GM18909 (cell line): ENCODE results near the gene TMEM131.
"Not testable (repeated sequence)": the region's sequence is repeated elsewhere in the genome, so short reads cannot be mapped to it uniquely, and the experiment has no call there.

Experiments
- ATAC-seq: cut with Tn5 transposase; IDR thresholded peaks from one replicate; pipeline ENCODE4 v1.9.1; 2021; ENCODE audit warnings: mild to moderate bottlenecking; ENCODE audit not compliant: unreplicated experiment, poor library complexity

Gene TMEM131

DNA sequence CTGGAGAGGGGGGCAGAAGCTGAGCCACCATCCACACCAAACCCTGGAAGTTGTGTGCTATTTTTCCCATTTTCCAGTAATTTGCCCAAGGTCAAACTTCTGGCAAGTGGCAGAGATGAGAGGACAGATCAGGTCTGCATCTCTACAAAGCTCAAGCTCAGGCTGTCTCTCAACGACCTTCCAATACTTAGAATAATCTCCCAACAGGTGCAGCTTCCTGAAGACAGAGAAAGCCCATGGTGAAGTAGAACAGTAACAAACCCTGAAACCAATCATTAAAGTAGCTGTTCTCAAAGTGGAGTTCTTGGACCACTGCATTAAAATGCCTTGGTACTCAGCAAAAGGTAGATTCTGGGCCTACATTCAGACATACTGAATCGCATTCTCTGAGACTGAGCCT, 37.6 kb downstream of the TMEM131 start:
- no peak for ATAC-seq

DNA sequence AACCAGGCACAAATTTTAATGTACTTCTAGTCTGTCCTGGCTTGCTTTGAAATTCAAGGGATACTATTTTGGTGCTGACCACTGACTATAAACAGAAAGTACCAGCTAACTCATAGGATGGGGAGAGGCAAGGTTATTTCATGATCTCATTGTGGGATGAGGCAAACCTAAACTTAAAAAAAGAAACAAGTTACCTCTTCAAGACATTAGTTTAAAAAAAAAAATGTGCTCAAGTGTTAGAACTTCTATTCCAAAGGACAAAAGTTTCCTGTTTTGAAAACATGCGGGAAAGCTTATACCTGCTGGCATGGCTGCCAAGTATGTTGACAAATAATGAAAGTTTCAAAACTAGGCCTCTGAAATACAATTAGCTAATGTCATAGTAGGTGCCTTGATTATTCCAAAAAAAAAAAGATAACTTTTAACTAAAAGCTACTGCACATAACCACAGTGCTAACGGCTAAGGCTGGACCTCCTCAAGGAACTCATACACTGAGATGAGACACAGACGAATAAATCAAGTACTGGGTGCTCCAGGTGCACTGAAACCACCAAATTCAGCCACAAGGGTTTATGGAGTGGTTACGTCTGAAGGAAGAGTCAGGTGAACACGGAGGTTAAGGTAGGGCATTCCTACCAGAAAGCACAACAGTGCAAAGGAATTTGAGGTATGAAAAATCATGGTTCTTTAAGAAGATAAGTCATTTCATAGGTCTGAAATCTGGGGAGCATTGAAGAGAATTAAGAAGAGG, 38.1 kb downstream of the TMEM131 start:
- ATAC-seq: no peak

DNA sequence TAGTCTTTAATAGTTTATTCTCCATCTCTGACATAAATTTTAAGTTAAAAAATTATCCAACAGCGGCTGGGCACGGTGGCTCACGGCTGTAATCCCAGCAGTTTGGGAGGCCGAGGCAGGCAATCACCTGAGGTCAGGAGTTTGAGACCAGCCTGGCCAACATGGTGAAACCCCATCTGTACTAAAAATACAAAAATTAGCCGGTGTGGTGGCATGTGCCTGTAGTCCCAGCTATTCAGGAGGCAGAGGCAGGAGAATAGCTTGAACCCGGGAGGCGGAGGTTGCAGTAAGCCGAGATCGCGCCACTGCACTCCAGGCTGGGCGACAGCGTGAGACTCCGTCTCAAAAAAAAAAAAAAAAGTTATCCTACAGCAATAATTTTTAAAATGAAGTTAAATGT, 39.0 kb downstream of the TMEM131 start:
- ATAC-seq: not testable (repeated sequence)

DNA sequence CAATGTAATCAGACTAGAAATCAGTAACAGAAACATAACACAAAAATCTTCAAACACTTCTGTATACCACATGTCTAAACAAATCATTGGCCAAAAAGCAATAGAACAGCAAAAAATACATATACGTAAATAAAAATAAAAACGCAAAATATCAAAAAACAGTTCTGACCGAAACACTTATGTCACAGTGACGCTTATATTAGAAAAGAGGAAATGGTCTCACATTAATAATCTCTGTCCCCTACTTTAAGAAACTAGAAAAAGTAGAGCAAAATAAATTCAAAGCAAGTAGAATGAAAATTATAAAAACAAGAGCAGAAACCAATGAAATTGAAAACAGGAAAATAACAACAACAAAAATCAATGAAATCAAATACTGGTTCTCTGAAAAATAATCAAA, 41.9 kb downstream of the TMEM131 start:
- ATAC-seq: no peak

DNA sequence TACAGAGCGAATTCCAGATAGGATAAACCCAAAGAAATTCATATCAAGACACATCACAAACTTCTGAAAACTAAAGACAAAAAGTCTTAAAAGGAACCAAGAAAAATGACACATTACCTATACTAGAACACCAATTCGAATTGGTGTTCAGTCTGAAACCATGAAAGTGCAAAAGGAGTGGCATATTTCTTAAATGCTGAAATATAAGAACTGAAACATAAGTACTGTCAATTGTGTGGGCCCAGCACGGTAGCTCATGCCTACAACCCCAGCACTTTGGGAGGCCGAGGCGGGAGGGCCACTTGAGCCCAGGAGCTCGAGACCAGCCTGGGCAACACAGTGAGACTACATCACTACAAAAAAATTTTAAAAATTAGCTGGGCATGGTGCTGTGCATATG, 43.4 kb downstream of the TMEM131 start:
- no peak for ATAC-seq

DNA sequence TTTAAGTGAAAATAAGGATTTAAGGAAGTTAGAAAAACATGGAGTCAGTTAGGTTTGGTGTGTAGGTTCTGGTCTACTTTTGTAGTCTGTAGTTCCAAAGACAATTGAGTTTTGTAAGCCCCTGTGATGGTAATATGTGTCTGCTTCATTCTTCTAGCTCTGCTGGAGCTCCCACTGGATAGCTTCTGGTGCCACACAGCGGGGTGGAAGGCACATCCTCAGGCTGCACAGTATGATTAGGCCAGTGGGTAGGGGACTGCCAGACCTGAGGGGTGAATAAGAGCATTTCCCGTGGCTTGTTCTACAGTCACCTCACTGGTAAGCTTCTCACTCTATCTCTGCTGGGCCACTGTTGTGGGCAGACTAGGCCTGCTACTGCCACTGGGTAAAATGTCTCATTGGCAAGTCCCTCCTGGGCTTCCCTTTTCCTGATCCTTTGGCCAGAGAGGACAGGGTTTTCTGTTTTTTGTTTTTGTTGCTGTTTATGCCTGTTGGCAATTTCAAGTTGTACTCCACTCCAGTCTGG, 44.5 kb downstream of the TMEM131 start:
- no peak for ATAC-seq

DNA sequence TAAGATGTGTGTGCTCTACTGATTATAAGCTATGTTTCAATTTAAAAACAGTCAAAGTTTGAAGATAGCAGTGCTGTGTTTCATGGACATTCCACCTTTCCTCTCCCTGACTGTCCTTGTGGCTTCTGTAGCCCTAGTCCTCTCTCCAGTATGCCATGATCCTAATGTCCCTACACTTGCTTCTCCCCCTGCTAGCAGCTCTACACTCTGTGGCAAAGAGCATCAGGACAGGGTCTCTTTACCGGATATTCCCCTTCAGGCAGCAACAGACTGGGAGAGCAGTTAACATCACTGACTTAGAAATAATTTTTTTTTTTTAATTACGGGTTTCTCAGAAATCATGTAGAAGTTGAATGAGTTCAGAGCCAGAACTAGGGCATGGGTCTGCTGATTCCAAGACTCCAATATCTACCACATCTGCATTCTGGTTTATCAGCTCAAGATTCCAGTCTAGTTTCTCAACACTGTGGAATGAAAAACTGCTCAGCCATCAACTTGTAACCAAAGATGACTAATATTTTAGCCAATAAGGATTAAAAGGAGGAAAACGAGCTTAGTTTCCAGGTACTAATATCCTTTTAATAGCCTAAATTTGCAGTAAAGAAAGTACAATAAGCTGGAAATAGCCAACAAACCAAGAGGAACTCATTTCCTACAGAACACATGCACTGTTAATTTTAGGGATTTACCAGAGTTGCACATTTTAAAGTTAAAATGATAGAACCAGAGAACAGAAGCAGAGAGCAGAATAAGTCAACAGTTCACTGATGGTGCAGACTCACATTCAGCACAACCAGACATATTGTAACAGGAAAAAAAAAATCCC, 45.2 kb downstream of the TMEM131 start:
- no peak for ATAC-seq

DNA sequence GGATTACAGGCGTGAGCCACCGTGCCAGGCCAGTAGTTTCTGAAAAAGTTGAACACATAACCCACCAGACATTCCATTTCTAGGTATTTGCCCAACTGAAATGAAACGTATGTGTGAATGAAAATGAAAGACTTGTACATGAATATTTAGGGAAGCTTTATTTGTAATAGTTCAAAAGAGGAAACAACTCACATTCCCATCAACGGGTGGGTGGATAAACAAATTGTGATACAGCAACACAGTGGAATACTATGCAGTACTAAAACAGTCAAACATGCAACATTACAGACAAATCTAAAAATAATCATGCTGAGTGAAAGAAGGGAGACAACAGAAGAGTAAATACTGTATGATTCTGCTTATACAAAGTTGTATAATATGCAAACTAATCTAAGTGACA, 46.8 kb downstream of the TMEM131 start:
- no peak for ATAC-seq

DNA sequence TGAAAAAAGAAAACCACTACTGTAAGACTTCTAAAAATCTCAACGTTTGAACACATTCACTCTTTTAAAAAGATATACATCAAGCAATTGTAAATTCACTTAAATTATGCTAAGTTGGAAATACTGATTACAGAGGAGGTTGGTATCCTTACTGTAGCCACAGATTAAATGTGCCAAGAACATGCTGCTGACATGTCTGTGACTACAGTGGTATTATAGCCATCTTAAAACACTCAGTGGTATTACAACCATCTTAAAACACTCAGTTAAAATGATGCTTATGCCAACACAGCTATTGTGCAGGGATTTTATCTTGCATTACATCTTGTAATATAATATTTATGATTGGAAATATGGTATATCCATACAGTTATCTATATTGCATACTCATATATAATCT, 50.0 kb downstream of the TMEM131 start:
- ATAC-seq: no peak

DNA sequence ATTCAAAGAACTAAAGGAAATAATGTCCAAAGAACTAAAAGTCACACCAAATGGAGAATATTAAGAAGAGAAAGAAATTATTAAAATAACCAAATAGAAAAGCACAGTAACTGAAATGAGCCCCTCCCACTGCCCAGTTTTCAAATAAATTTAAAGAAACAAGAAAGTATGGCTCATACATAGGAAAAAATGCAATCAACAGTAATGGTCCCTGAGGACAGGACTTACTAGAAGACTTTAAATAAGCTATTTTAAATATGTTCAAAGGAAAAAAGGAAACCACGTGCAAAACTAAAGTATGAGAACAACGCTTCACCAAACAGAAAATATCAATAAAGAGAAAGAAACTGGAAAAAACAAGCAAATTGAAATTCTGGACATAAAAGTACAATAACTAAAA, 58.9 kb downstream of the TMEM131 start:
- ATAC-seq: no peak

DNA sequence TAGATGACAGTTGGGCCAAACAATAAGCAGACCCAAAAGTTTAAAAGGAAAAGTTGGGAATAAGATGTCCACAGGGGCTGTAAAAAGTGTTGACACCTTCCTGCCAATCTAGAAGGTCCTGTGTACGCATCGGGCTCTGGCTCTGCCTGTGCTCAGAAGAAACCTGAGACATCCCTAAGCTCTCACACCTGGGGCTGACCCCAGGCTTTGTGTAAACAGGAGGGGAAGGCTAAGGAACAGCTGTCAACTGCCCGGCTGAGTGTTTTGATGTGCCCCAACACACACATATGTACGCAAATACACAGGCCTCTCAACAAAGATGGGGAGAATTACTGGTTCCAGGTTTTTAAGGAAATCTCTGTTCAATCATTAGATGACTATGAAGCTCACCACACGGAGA, 59.5 kb downstream of the TMEM131 start:
- peak; percentile 61 for ATAC-seq

DNA sequence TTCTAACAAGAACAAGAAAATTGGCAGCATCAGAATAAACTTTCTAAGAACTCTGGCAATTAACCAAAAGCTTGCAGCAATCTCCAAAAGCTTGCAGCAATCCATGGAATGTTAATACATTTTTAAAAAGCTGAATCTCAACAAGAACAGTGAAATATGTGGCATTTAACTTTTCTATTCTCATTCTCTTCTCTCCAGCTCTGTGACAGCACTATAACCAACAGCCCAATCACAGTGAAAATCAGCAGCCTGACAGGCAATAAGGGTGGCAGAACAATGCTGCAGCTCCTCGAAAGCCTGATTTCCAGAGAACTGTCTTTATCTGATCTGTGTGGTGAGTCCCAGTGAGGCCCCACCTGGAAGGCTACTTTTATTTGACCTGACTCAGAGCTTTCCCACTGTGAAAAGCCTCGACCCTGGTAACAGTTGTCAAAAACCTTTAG, 60.0 kb downstream of the TMEM131 start:
- peak; percentile 9 for ATAC-seq

DNA sequence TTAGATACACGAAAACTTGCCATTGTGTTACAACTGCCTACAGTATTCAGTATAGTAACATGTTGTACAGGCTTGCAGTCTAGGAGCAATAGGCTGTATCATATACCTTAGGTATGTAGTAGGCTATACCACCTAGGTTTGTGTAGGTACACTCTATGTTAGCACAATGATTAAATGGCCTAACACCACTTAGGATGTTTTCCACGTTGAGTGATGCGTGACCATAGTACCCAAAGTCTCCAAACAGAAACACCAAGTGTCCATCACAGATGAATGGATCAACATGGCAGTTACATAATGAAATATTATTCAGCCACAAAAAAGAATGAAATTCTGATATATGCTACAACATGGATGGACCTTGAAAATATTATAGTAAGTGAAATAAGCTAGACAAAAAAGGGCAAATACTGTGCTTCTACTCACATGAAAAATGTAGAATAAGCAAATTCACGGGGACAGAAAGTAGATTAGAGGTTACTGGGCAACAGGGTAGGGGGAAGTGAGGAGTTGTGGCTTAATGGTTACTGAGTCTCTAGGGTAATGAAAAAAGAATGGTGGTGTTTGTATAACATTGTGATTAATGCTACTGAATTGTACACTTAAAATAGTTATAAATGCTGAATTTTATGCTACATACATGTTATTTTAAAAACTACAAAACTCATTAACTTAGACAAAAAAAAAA, 62.6 kb downstream of the TMEM131 start:
- peak; percentile 61 for ATAC-seq

DNA sequence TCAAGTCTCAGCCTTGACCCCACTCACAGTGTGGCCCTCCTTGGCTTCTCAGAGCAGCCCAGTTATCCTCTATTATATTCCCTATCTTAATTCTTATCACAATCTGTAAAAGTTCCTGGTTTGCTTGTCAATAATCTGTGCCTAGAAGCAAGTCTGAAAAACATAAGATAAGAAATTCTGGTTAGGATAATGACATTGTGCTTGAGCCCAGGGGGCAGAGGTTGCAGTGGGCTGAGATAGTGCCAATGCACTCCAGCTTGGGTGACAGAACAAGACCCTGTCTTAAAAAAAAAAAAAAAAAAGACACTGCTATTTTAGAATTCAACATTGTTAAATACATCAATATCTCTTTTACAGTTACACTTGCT, 63.9 kb downstream of the TMEM131 start:
- ATAC-seq: no peak

DNA sequence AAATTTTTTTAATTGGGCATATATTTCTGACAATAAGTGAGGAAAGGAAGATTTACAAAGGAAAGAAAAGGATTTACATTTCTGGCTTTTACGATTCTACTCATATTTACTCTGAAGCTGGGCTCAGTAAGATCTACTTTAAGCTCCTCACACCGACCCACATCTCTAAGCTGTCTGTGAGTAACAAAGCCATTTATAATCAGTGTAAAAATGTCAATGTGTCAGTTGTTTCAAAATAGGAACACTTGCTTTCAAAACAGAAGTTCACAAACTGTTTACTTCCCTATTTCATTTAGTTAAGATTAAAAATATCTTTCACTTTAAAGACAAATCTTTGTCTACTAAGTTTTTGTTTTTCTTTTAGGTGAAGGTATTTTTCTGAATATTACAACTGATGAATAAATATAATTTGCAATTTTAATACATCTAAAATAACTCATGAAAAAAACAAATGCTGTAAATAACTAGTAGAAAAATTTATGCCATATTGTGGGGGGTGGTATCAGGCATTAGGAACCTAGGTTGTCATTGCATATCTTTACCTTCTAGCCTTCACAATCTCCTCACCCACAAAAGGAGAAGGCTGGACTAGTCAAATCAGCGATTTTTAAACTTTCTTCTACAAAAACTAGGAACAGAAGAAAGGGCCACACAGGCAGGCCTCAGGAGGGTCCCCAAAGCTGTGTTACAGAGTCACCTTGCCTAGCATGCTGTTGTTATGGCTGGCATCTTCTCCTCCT, 64.5 kb downstream of the TMEM131 start:
- no peak for ATAC-seq

DNA sequence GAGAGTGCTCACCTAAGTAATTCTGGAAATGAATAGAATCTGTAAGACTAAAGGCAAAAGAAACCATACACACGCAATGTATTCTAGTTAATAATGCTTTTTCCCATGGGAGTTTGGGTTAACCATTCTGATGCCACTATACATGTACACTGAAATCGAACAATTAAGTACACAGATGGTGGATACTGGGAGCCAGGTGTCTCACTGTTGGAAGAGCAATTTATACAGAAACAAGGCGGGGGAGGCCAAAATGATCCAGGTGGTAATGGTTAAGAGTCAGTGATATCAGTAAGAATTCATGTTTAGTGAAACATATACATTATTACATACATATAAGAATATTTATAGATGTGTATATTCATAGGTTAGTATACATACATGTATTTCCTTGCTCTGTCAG, 67.2 kb downstream of the TMEM131 start:
- ATAC-seq: no peak

DNA sequence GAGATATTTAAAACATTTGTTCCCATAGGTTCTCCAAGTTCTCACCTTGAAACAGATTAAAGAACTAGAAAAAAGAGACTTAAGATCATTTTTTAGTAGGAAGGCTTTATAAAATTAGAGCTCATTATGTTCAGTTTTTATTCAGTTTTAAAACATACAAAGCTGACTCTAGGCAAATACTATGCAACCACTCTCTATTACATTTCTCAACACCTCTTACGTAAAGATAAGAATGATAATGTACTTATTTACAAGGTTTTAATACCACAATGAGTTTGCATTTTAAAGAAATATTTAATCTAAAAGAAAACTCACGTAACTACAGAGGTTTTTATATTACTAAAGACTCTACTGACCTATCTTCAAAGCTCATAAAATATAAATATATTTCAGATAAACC, 68.8 kb downstream of the TMEM131 start:
- ATAC-seq: no peak

DNA sequence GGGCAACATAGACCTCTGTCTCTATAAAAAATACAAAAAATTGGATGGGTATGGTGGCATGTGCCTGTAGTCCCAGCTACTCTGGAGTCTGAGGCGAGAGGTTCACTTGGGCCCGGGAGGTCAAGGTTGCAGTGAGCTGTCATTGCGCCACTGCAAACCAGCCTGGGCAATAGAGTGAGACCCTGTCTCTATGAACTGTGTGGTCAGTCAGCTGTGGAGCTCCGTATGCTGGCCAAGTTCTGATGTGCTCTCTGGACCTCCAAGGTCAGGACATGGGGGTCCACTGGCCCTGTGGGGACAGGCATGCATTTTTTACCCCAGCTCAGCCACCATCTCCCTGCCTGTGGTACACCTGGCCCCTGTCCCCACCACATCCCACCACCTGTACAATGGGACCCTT, 71.6 kb downstream of the TMEM131 start:
- no peak for ATAC-seq

DNA sequence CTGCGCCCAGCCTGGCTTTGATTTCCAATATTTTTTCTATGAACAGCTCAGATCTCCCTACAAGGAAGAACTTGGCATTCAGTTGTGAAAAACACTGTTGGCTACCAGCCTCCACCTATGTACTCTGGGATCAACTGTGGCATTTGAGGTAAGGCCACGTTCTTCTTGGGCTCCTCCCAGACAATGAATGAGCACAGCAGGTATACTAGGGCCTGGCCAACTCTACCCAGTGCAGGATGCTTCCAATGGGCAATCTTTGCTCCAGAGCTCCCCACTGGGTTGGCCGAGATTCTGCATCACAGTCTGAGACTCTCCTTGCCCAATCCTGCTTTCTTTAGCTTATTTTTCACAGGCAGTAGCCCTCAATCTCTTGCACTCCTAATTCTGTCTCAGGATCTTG, 75.9 kb downstream of the TMEM131 start:
- ATAC-seq: no peak

DNA sequence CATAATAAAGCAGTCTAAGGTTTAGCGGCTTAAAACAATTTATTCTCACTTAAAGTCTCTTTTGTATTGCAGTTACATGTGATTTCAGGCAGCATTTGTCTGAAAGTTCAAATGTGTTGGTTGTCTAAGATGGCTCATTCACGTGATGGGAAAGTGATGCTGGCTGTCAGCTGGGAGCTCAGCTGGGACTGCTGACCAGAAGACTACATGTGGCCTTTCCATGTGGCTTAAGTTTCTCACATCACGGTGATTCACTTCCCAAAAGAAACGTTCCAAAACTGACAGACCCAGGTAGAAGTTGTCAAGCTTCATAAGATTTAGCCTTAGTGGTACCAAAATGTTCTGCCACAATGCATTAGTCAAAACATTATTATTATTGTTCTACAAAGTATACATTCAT, 76.9 kb downstream of the TMEM131 start:
- no peak for ATAC-seq
